HEK293 (cell line): ENCODE data around the gene PAK3.

Source experiments
- GLIS1 ChIP-seq: fragments of 450-650 bp; formaldehyde crosslinking; IDR thresholded peaks from 2 replicates; pipeline ENCODE4 v1.5.1; 2016; ENCODE audit warnings: missing biosample characterization, missing genetic modification characterization
- TCF7L2 ChIP-seq: IDR thresholded peaks from 2 replicates; pipeline ENCODE4 v1.6.1; 2011; ENCODE audit warnings: low read depth, mild to moderate bottlenecking, inconsistent platforms, low read length, moderate library complexity, borderline replicate concordance
- ZNF223 ChIP-seq: fragments of 450-650 bp; formaldehyde crosslinking; IDR thresholded peaks from 2 replicates; pipeline ENCODE4 v1.5.1; 2016; ENCODE audit warnings: missing biosample characterization, missing genetic modification characterization
- ZNF274 ChIP-seq, 2 experiments: fragments of 200-500 bp in 1 of 2; fragments of 450-650 bp in 1 of 2; sonication (Bioruptor generic) in 1 of 2; formaldehyde crosslinking in 1 of 2; IDR thresholded peaks; 2 replicates each; pipeline versions ENCODE4 v1.5.1 to v1.6.1; 2014 to 2016; ENCODE audit warnings: borderline replicate concordance in 1 of 2, inconsistent platforms in 1 of 2, low read length in 1 of 2, missing biosample characterization in 1 of 2, missing genetic modification characterization in 1 of 2
- ZNF311 ChIP-seq: fragments of 450-650 bp; formaldehyde crosslinking; IDR thresholded peaks from 2 replicates; pipeline ENCODE4 v1.5.1; 2017; ENCODE audit warnings: missing biosample characterization, missing genetic modification characterization, borderline replicate concordance
- ZNF660 ChIP-seq: fragments of 450-650 bp; IDR thresholded peaks from 2 replicates; pipeline ENCODE4 v1.5.1; 2018; ENCODE audit warnings: missing biosample characterization, mild to moderate bottlenecking, missing genetic modification characterization
- TF ChIP-seq, protein P1 (sequence below): fragments of 450-650 bp; formaldehyde crosslinking; IDR thresholded peaks from 2 replicates; pipeline ENCODE4 v1.5.1; 2017; ENCODE audit warnings: missing biosample characterization, missing genetic modification characterization
- TF ChIP-seq, protein P2 (sequence below): fragments of 450-650 bp; formaldehyde crosslinking; IDR thresholded peaks from 2 replicates; pipeline ENCODE4 v1.5.1; 2016; ENCODE audit warnings: missing biosample characterization, missing genetic modification characterization
- TF ChIP-seq, protein P3 (sequence below): fragments of 450-650 bp; formaldehyde crosslinking; conservative IDR thresholded peaks from 2 replicates; pipeline ENCODE4 v1.5.1; 2016; ENCODE audit warnings: low read depth, missing biosample characterization, missing genetic modification characterization
- TF ChIP-seq, protein P4 (sequence below): fragments of 450-650 bp; formaldehyde crosslinking; IDR thresholded peaks from 2 replicates; pipeline ENCODE4 v1.5.1; 2016; ENCODE audit warnings: missing biosample characterization, missing genetic modification characterization
- TF ChIP-seq, protein P5 (sequence below): fragments of 450-650 bp; formaldehyde crosslinking; optimal IDR thresholded peaks from 2 replicates; pipeline ENCODE3; 2016; ENCODE audit warnings: missing biosample characterization, mild to moderate bottlenecking, missing genetic modification characterization

DNA sequence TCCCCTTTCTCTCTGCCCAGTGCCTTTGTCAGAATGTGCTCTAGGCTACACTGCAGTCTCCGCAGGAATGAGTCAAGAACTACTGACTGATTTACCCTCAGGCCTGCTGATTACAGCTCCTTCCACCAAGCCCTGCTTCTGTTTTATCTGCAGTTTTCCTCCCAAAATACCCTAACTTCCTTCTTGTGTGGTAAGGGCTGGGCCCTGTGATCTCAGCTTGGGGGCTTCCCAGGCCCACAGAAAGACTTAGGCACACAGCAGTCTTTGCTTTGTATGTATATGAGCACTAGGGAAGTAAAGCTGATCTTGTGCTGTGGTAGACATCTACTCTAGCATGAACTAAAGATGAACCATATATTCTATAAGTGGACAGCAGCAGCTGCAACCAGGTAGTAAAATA is 18.8 kb downstream of the PAK3 start:
- TF ChIP-seq, protein P1, sequence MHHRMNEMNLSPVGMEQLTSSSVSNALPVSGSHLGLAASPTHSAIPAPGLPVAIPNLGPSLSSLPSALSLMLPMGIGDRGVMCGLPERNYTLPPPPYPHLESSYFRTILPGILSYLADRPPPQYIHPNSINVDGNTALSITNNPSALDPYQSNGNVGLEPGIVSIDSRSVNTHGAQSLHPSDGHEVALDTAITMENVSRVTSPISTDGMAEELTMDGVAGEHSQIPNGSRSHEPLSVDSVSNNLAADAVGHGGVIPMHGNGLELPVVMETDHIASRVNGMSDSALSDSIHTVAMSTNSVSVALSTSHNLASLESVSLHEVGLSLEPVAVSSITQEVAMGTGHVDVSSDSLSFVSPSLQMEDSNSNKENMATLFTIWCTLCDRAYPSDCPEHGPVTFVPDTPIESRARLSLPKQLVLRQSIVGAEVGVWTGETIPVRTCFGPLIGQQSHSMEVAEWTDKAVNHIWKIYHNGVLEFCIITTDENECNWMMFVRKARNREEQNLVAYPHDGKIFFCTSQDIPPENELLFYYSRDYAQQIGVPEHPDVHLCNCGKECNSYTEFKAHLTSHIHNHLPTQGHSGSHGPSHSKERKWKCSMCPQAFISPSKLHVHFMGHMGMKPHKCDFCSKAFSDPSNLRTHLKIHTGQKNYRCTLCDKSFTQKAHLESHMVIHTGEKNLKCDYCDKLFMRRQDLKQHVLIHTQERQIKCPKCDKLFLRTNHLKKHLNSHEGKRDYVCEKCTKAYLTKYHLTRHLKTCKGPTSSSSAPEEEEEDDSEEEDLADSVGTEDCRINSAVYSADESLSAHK, result no peak
- TF ChIP-seq, protein P2, sequence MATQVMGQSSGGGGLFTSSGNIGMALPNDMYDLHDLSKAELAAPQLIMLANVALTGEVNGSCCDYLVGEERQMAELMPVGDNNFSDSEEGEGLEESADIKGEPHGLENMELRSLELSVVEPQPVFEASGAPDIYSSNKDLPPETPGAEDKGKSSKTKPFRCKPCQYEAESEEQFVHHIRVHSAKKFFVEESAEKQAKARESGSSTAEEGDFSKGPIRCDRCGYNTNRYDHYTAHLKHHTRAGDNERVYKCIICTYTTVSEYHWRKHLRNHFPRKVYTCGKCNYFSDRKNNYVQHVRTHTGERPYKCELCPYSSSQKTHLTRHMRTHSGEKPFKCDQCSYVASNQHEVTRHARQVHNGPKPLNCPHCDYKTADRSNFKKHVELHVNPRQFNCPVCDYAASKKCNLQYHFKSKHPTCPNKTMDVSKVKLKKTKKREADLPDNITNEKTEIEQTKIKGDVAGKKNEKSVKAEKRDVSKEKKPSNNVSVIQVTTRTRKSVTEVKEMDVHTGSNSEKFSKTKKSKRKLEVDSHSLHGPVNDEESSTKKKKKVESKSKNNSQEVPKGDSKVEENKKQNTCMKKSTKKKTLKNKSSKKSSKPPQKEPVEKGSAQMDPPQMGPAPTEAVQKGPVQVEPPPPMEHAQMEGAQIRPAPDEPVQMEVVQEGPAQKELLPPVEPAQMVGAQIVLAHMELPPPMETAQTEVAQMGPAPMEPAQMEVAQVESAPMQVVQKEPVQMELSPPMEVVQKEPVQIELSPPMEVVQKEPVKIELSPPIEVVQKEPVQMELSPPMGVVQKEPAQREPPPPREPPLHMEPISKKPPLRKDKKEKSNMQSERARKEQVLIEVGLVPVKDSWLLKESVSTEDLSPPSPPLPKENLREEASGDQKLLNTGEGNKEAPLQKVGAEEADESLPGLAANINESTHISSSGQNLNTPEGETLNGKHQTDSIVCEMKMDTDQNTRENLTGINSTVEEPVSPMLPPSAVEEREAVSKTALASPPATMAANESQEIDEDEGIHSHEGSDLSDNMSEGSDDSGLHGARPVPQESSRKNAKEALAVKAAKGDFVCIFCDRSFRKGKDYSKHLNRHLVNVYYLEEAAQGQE (tag by site-specific recombination), result no peak
- TF ChIP-seq, protein P3, sequence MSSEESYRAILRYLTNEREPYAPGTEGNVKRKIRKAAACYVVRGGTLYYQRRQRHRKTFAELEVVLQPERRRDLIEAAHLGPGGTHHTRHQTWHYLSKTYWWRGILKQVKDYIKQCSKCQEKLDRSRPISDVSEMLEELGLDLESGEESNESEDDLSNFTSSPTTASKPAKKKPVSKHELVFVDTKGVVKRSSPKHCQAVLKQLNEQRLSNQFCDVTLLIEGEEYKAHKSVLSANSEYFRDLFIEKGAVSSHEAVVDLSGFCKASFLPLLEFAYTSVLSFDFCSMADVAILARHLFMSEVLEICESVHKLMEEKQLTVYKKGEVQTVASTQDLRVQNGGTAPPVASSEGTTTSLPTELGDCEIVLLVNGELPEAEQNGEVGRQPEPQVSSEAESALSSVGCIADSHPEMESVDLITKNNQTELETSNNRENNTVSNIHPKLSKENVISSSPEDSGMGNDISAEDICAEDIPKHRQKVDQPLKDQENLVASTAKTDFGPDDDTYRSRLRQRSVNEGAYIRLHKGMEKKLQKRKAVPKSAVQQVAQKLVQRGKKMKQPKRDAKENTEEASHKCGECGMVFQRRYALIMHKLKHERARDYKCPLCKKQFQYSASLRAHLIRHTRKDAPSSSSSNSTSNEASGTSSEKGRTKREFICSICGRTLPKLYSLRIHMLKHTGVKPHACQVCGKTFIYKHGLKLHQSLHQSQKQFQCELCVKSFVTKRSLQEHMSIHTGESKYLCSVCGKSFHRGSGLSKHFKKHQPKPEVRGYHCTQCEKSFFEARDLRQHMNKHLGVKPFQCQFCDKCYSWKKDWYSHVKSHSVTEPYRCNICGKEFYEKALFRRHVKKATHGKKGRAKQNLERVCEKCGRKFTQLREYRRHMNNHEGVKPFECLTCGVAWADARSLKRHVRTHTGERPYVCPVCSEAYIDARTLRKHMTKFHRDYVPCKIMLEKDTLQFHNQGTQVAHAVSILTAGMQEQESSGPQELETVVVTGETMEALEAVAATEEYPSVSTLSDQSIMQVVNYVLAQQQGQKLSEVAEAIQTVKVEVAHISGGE, result no peak
- TF ChIP-seq, protein P4, sequence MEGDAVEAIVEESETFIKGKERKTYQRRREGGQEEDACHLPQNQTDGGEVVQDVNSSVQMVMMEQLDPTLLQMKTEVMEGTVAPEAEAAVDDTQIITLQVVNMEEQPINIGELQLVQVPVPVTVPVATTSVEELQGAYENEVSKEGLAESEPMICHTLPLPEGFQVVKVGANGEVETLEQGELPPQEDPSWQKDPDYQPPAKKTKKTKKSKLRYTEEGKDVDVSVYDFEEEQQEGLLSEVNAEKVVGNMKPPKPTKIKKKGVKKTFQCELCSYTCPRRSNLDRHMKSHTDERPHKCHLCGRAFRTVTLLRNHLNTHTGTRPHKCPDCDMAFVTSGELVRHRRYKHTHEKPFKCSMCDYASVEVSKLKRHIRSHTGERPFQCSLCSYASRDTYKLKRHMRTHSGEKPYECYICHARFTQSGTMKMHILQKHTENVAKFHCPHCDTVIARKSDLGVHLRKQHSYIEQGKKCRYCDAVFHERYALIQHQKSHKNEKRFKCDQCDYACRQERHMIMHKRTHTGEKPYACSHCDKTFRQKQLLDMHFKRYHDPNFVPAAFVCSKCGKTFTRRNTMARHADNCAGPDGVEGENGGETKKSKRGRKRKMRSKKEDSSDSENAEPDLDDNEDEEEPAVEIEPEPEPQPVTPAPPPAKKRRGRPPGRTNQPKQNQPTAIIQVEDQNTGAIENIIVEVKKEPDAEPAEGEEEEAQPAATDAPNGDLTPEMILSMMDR (tag by site-specific recombination), result no peak
- TF ChIP-seq, protein P5, sequence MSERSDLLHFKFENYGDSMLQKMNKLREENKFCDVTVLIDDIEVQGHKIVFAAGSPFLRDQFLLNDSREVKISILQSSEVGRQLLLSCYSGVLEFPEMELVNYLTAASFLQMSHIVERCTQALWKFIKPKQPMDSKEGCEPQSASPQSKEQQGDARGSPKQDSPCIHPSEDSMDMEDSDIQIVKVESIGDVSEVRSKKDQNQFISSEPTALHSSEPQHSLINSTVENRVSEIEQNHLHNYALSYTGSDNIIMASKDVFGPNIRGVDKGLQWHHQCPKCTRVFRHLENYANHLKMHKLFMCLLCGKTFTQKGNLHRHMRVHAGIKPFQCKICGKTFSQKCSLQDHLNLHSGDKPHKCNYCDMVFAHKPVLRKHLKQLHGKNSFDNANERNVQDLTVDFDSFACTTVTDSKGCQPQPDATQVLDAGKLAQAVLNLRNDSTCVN (tag by site-specific recombination), result no peak
- no peak for TF ChIP-seq ZNF660
- TF ChIP-seq ZNF311 (tag by site-specific recombination), result no peak
- TF ChIP-seq ZNF274 (IDR thresholded peaks at IDR 0.05; ENCODE audit: low read length), result no peak
- no peak for TF ChIP-seq ZNF274 (tag by site-specific recombination; IDR thresholded peaks at IDR 0.05; ENCODE audit: borderline replicate concordance)
- no peak for TF ChIP-seq TCF7L2
- no peak for TF ChIP-seq GLIS1
- TF ChIP-seq ZNF223 (tag by site-specific recombination), result no peak
